Activated CD4-positive, CD25-positive, alpha-beta regulatory T cell treated with anti-CD3 and anti-CD28 coated beads, Interleukin-2, amount 50 U/mL, for 16 hours (primary cell): Measurements from ENCODE around the gene INVS.
"Not testable (repeated sequence)": the region's sequence is repeated elsewhere in the genome, so short reads cannot be mapped to it uniquely, and the experiment has no call there.

Experiments used
- DNase-seq: peaks from one replicate; pipeline ENCODE4 v3.0.0-alpha.2; 2020; ENCODE audit warnings: low read depth, low spot score

Gene INVS

DNA sequence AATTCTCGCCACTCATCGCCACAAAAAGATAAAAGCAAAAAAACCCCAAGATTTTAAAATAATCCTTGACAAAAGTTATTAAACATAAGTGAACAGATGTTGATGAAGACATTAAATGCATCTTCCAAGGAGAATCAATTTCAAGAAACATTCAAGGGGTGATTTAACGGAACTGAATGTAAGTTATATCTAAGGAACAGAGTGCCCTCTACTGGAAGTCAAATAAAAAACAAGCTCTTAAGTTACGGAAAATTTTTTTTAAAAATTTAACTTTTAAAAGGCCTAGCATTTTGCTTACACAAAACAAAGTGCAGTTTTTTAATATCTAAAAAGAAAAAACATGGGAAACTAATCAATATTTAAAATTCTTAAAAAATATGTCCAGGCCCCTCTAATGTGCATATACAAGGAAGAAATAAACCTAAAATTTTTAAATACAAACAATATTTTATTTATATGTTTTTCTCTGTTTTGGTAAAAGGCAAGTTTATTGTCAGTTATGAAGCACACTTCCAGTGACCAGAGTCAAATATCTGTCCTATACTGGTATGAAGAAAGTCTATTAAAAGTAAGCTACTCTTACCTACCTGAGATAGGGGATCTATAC, 225.7 kb downstream of the INVS start:
- no peak for DNase-seq

DNA sequence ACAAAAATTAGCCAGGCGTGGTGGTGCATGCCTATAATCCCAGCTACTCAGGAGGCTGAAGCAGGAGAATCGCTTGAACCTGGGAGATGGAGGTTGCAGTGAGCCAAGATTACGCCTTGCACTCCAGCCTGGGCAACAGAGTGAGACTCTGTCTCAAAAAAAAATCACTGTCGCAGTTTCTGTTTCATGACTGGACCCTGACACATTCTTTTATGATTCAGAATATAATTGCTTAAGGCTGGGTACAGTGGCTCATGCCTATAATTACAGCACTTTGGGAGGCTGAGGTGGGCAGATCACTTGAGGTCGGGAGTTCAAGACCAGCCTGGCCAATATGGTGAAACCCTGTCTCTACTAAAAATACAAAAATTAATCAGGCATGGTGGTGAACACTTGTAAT, 239.7 kb downstream of the INVS start:
- not testable (repeated sequence) for DNase-seq

DNA sequence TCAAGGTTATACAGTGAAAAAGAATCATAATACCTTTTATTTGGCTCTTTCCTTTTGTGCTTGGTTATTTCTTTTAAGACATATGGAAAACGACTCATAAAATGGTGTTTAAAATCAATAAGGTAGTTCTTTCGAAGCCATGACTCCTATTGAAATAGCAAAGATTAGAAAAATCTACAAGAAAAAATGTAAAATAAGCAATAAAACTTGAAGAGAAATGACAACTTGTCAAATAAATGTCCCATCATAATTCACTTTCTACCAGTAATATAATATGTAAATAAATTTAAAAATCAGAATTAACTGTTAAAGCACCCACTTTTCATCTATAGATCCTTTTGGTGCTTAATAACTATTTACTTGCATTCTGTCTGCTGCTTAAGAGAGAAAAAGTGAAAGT, 241.2 kb downstream of the INVS start:
- no peak for DNase-seq

DNA sequence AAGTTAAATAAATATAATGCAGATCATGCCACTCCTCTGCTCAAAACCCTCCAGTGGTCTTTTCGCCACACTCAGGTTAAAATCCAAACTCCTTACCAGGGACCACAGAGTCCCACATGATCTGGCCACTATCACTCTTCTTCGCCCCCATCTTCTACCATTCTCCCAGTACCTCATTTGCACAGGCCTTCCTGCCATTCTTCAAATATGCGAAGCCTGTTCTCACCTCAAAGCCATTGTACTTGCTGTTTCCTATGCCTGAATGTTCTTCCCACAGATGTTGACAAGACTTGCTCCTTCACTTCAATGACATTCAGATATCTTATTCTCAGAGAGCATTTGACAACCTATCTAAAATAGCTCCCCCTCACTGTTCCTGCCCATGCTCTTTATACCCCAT, 242.8 kb downstream of the INVS start:
- no peak for DNase-seq

DNA sequence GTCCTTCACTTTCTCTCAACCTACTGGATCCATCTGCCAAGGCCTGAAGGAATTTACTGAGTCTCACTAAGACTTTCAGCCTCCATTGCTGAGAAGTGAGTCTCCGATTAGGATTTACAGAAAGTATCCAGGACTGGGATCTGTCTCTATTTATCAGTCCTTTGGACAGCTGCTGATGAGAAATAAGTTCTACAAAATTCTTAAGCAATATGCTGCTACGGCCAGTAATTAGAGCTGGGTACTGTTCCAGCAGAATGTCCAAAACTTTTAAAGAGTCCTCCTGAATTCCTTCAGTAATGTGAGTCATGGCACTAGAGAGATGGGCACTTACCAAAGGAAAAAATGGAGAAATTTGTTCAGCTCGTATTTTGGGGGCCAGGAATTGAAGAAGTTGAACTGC, 247.8 kb downstream of the INVS start:
- DNase-seq, result no peak

DNA sequence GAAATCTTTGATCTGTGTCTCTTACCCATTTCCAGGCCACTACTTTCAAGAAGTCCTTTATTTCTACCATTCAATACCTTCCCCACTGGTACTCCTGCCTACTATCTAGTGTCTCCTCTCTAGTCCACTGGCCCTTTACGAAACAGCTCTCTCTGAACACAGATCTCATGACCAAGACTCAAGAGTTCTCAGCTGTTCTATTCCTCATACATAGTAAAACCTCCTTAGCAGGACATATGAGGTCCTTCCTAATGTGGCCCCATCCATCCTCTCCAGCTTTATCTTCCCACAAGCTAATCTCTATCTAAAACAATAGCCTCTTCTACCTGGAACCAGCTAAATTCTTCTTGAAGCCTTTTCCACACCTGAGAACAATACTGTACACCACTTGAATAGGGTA, 251.1 kb downstream of the INVS start:
- no peak for DNase-seq
